ENCODE data around the gene TMEM259.

- TF ChIP-seq CTCF (IDR thresholded peaks at IDR 0.05) (no peak), POLR2A (IDR thresholded peaks at IDR 0.05) (no peak), POLR2AphosphoS5 (IDR thresholded peaks at IDR 0.05) (no peak)
Observed at GRCh38 chr19:977058-977464, 43.9 kb downstream of the TMEM259 start.
